Urinary bladder (tissue), 4 donors: Measurements from ENCODE around the gene SGK1. TPM values are rescaled to one million over a fixed set of nuclear protein-coding genes. Genes with fewer than 3 reads are reported as not detected.

Experiments used
- DNase-seq: peaks from one replicate; pipeline ENCODE4 v3.0.0-alpha.2; 2015; ENCODE audit errors: extremely low spot score
- H3K27ac ChIP-seq: one replicate; pipeline ENCODE4 v1.5.1; 2013; ENCODE audit warnings: low read depth, mild to moderate bottlenecking, moderate library complexity
- H3K36me3 ChIP-seq: one replicate; pipeline ENCODE4 v1.6.1; 2013; ENCODE audit warnings: mild to moderate bottlenecking, moderate library complexity; ENCODE audit not compliant: insufficient read depth
- H3K4me1 ChIP-seq: one replicate; pipeline ENCODE4 v1.6.1; 2013; ENCODE audit warnings: mild to moderate bottlenecking, moderate library complexity; ENCODE audit not compliant: insufficient read depth
- H3K4me3 ChIP-seq: one replicate; pipeline ENCODE4 v1.5.1; 2013; ENCODE audit warnings: low read depth, low read length
- WGBS: extraction: QIAGEN DNeasy Blood & Tissue Kit; methylation state at CpG from one replicate; pipeline ENCODE4 v1.1.7; 2013; 5-methylcytosine and 5-hydroxymethylcytosine counted together
- polyA plus RNA-seq: library from polyadenylated mRNA; stranded (reverse); fragments of 200-250 nt; gene quantifications from one replicate; pipeline ENCODE4 v1.2.3, GENCODE V29; 2013
- total RNA-seq: library from RNA; depleted of rRNA; stranded (reverse); fragments of >200 nt; gene quantifications from one replicate; pipeline ENCODE4 v1.2.3, GENCODE V29; 2014
- donor health status: healthy with polysubstance abuse.
- donor health status: healthy.

The SGK1 gene
- total RNA-seq (44.4 TPM), polyA plus RNA-seq (51.2 TPM)

- Histone ChIP-seq H3K27ac (no peak within 1 kb of the TSS), H3K4me1 (no peaks in the 10 kb centered on the region), H3K36me3 (no peaks in the 10 kb centered on the region), H3K4me3 (peak within 1 kb of the TSS; percentile 24)
- no peak for DNase-seq
- WGBS = 3% methylated on average over 33 of the region's 33 CpGs
These were observed at the start of gene SGK1 for GRCh38 chr6:134317471-134318131. Gene SGK1, minus strand, starts transcription at chr6:134318112. Its CDS starts 652 bp downstream, at chr6:134317460.

DNA sequence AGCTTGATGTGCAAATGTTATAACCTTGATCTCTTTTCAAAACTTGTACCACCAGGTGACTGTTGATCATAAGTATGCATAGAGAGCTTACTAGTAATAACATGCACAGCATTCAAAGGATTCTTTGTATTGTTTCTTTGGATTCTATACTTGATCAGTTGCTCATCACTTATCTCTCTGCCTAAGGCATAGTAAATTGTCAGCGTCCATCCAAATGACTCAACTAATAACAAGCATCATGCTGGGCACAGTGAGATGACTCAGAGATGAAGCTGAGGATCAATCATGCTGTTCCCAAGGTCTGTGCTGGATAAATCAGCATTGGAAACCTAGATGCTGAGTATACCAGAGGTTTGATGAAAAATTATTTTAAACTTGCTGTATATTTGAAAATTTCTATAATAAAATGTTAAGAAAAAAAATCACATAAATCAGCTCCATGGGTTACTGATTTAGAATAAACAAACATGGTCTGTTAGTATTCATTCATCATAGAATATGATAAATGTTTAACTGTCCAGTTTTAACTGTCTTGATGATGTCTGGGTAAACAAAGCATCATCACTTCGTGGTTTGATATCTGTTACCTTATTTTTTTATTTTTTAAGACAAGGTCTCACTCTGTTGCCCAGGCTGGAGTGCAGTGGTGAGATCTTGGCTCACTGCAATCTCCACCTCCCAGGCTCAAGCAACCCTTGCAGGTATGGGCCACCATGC lies 45.6 kb upstream of the SGK1 start:
- Histone ChIP-seq H3K36me3 (no peaks in the 10 kb centered on the region), H3K4me3 (no peak overlapping the region), H3K4me1 (no peaks in the 10 kb centered on the region), H3K27ac (no peak overlapping the region)
- WGBS = 79% methylated on average over 2 of the region's 2 CpGs
- no peak for DNase-seq

DNA sequence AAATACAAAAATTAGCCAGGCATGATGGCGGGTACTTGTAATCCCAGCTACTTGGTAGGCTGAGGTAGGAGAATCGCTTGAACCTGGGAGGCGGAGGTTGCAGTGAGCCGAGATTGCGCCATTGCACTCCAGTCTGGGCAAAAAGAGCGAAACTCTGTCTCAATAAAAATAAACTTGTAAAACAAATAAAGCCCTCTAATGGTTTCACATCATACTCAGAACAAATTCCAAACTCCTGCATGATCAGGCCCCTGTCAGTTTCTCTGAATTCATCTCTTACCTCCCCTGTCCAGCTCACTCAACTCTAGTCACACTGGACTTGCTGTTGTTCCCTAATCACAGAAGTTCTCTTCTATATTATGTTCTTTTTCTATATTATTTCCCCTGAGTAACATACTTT lies 43.1 kb upstream of the SGK1 start:
- Histone ChIP-seq H3K36me3 (no peaks in the 10 kb centered on the region), H3K4me3 (no peak overlapping the region), H3K4me1 (no peaks in the 10 kb centered on the region), H3K27ac (no peak overlapping the region)
- DNase-seq = no peak
- 97% methylated on average over 6 of the region's 6 CpGs for WGBS

DNA sequence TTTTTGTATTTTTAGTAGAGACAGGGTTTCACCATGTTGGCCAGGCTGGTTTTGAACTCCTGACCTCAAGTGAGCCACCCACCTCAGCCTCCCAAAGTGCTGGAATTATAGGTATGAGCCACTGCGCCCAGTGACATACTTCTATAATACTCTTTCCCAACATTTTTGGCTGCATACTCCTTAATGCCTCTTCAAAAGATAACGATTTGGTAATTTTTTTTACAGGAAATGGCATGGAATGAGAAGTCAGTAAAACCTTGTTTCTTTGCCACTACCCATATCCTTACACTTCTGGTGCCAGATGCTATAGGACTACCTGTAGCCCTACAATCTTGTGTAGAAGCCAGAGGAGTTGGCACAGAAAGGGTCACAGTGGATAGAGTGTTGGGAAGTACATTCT lies 41.4 kb upstream of the SGK1 start:
- H3K27ac ChIP-seq = no peak overlapping the region
- WGBS = 85% methylated on average over 2 of the region's 2 CpGs
- H3K36me3 ChIP-seq = no peaks in the 10 kb centered on the region

DNA sequence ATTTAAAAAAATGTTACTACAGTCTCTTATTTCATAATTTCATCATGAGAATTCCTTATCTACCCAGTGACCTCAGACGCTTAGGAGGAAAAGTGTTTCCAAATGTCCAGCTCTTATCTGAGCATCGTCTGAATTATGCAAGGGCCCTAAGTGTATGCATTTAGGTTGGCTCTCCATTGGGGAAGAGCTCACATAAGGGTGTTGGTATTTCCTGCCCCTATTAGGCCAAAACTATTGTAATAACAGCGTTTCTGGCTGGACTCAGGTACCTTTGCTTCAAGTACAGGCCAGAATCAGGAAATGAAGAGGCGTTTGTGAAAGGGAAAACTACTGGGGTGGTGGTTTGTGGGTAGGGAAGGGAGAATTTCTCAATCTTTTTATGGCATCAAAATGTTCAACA lies 40.4 kb upstream of the SGK1 start:
- Histone ChIP-seq H3K4me1 (no peaks in the 10 kb centered on the region), H3K4me3 (no peak overlapping the region), H3K27ac (no peak overlapping the region), H3K36me3 (no peaks in the 10 kb centered on the region)
- WGBS = 58% methylated on average over 4 of the region's 4 CpGs
- no peak for DNase-seq

More for the DNA sequence above, 41.4 kb upstream of the SGK1 start:
- no peak for DNase-seq
- Histone ChIP-seq H3K4me1 (no peaks in the 10 kb centered on the region), H3K4me3 (no peak overlapping the region)

GRCh38 chr6:134357022-134357487 lies 39.1 kb upstream of the SGK1 start:
- Histone ChIP-seq H3K4me3 (no peak overlapping the region), H3K27ac (no peak overlapping the region), H3K36me3 (no peaks in the 10 kb centered on the region), H3K4me1 (no peaks in the 10 kb centered on the region)
- DNase-seq = no peak
- 80% methylated on average over 2 of the region's 2 CpGs for whole genome bisulfite sequencing

DNA sequence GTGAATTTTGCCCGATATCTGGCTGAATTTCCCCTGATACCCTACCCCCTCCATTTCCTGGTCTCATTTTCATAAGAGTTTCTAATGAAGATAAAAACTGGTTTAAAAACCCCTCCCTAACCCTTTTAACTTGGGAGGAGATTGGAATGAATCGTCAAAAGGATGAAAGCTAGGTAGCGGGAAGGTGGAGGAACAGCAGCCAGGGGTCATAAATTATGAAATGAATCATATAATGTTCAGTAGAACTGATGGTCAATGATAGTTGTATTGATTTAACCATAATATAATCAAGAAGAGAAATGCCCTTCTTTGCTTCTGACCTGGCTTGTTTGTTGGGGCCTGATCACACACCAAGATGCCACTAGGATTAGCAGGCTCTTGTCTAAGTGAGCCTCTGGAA lies 38.5 kb upstream of the SGK1 start:
- H3K4me1 ChIP-seq = no peaks in the 10 kb centered on the region
- no peak overlapping the region for H3K4me3 ChIP-seq
- no peak overlapping the region for H3K27ac ChIP-seq
- no peaks in the 10 kb centered on the region for H3K36me3 ChIP-seq
- 93% methylated on average over 3 of the region's 3 CpGs for WGBS
- DNase-seq = no peak

DNA sequence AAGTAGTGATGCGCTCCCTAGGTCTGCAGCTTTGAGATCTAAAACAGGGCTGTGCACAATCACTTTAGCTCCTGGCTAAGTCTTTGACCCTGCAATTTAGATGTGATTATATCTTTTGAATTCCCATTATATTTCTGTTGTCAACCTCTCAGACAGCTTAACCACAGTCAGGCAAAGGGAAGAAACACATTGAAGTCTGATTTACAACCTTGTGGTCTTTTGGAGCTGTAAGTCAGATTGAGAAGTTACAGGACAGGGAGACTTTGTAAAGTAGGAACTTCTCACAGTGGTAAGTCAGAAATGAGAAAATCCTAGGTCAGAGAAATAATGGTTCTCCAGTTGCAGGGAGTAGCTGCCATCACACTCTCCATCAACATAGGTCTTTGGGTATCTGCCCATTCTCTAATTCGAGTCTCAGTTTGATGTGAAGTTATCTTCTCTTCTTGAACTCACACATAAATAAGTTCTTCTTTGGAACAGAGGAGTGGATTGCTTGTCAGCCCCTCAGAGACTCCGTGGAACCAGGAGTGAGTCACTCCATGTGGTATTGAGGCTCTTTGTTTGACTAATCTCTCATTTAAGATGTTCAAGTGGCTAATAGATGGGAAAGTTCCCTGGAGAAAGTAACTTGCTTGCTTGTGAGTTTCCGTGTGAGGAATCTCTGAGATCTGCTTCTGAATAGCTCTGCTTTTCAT lies 35.0 kb upstream of the SGK1 start:
- Histone ChIP-seq H3K4me1 (no peaks in the 10 kb centered on the region), H3K4me3 (no peak overlapping the region), H3K27ac (no peak overlapping the region), H3K36me3 (no peaks in the 10 kb centered on the region)
- DNase-seq = no peak
- WGBS = 75% methylated on average over 4 of the region's 4 CpGs

DNA sequence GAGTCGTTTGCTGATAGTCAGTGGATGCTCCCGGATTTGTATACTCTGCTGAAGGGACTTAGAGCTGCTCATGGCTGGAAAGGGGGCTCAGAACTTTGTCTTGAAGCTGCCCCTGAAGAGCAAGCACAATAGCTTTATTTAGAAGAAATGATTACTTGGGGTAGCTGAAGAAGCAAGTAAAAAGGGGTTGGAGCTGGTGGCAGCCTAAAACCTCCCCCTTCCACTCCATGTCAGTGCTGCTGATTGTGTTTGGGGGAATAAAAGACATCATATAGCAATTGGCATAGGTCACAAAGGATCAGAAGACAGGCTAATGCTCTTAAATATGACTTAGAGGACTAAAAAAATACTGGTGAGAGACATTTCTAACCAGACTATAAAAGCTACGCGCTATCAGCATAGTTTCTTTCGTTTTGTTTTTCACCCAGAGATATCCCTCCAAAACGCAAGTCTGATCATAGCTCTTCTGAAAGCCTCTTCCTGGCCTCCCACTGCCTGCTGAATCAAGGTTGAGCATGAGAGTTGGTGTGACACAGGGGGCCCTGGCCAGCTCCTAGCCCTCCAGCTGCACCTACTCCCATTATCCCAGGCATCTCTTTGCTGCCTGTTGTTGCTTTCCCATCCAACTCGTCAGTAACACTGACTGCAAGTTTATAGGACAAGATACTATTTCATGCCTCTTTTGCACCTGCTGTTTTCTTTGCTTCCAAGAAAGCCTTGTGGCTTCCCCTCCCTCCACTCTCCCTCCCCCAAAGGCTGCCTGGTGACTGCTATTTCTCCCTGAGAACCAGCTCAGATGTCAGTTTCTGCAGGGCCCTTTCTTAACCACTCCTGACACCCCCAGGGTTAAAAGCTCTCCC lies 33.9 kb upstream of the SGK1 start:
- Histone ChIP-seq H3K4me1 (no peaks in the 10 kb centered on the region), H3K27ac (no peak overlapping the region), H3K4me3 (no peak overlapping the region), H3K36me3 (no peaks in the 10 kb centered on the region)
- 46% methylated on average over 7 of the region's 7 CpGs for WGBS
- no peak for DNase-seq

- H3K27ac ChIP-seq = no peak overlapping the region
- WGBS = 88% methylated on average over 22 of the region's 22 CpGs
- H3K4me1 ChIP-seq = no peaks in the 10 kb centered on the region
- H3K4me3 ChIP-seq = no peak overlapping the region
- no peaks in the 10 kb centered on the region for H3K36me3 ChIP-seq
- no peak for DNase-seq
These were observed 30.2 kb upstream of the SGK1 start for GRCh38 chr6:134347885-134348805.

DNA sequence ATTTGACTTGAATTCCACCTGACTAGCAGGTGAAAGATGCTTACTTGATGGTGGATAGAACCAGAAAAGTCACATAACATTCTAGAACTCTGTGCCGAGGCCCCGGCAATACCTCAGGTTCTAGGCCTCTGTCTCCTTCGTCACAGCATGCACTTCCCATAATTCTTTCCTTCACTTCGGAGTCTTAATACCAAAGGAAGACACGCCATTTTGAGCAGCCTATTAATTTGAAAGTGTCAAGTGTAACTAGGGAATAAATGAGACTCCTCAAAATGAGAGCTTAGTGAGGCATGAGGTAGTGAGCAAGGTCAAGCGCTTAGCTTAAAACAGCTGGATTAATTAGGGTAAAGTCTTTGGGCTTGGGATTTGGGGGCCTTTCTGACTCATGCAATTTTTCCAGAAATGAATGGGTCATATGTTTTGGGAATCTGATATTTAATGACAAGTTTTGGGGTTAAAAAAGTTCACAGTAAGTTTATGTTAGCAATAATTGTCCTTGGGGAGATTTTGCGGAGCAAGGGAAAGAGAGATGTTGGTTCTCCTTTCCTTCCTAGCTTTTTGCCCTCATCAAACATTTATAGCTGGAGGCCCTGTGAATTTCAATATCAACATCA lies 29.1 kb upstream of the SGK1 start:
- H3K27ac ChIP-seq = no peak overlapping the region
- no peaks in the 10 kb centered on the region for H3K36me3 ChIP-seq
- H3K4me1 ChIP-seq = no peaks in the 10 kb centered on the region
- WGBS = 94% methylated on average over 7 of the region's 7 CpGs
- DNase-seq = no peak
- no peak overlapping the region for H3K4me3 ChIP-seq

- no peak overlapping the region for H3K4me3 ChIP-seq
- DNase-seq = no peak
- no peaks in the 10 kb centered on the region for H3K36me3 ChIP-seq
- no peaks in the 10 kb centered on the region for H3K4me1 ChIP-seq
- H3K27ac ChIP-seq = no peak overlapping the region
- WGBS = 79% methylated on average over 8 of the region's 8 CpGs
These were observed 27.9 kb upstream of the SGK1 start for GRCh38 chr6:134345789-134346188.
